Pancreas (tissue), 10 donors: Measurements from ENCODE around the gene SLC4A1. TPM values are rescaled to one million over a fixed set of nuclear protein-coding genes. Genes with fewer than 3 reads are reported as not detected.

ENCODE experiments used
- ATAC-seq, 4 donors: fragments of 200-7000 bp; cut with Tn5 transposase; one replicate each; pipeline versions ENCODE4 v1.8.0 to v1.9.1; 2020; ENCODE audit warnings: mild to moderate bottlenecking in 4 of 4, moderate library complexity in 4 of 4
- DNase-seq, 6 donors: peaks; one replicate each; pipeline ENCODE4 v3.0.0-alpha.2; 2020
- FAIRE-seq: peaks from 2 replicates; lab custom pipeline; 2012; peaks lifted over from hg19 to GRCh38; lab: Jason Lieb, UNC
- H3K27ac ChIP-seq, 4 donors: fragments of 200-600 bp; sonication (generic); 1 replicate in 3 of 4; 2 replicates in 1 of 4; pipeline versions ENCODE4 v1.5.0 to v1.8.0; 2020
- H3K27me3 ChIP-seq, 4 donors: fragments of 200-600 bp; one replicate each; pipeline ENCODE4 v1.8.0; 2021
- H3K36me3 ChIP-seq, 3 donors: fragments of 200-600 bp; sonication (generic) in 1 of 3; one replicate each; pipeline versions ENCODE4 v1.5.0 to v1.8.0; 2020 to 2021
- H3K4me1 ChIP-seq, 3 donors: fragments of 200-600 bp; one replicate each; pipeline ENCODE4 v1.8.0; 2021
- H3K4me3 ChIP-seq, 4 donors: fragments of 200-600 bp; sonication (generic) in 2 of 4; one replicate each; pipeline versions ENCODE4 v1.5.0 to v1.8.0; 2020 to 2021
- H3K9me3 ChIP-seq, 4 donors: fragments of 200-600 bp; one replicate each; pipeline ENCODE4 v1.8.0; 2021
- CTCF ChIP-seq, 4 donors: fragments of 200-600 bp; sonication (generic) in 3 of 4; IDR thresholded peaks; one replicate each; pipeline versions ENCODE4 v1.5.0 to v1.8.0; 2021; ENCODE audit warnings: antibody characterized with exemption in 4 of 4
- WGBS, 2 donors: extraction: QIAGEN DNeasy Blood & Tissue Kit; methylation state at CpG; one replicate each; pipeline ENCODE4 v1.1.7; 2013; 5-methylcytosine and 5-hydroxymethylcytosine counted together
- intact Hi-C, 3 donors: fragments of 100-400 bp; cut with DNase I; formaldehyde crosslinking; loops; one replicate each; pipeline versions ENCODE4 v1.11.1 to v1.14.2; 2022
- polyA plus RNA-seq, 2 donors: library from polyadenylated mRNA; stranded (reverse); fragments of 200-250 nt; gene quantifications; one replicate each; pipeline ENCODE4 v1.2.3, GENCODE V29; 2013
- total RNA-seq, 6 donors: library from RNA; stranded (reverse); fragmentation: NEBNext Ultra II Directional in 4 of 6; extraction: Animal tissue kit (Norgen Biotek cat#: 25700) in 4 of 6; gene quantifications; one replicate each; pipeline versions ENCODE4 v1.2.1 to v1.2.4, GENCODE V29; 2021 to 2023
- donor health status: healthy with polysubstance abuse.
- donor health status: DM: no; HTN: no; CAD: no; lungs with moderate emphysema.
- donor health status: DM: no; HTN: no; CAD: no.
- donor health status: control.
- donor health status: control.
- donor health status: Bipolar disorder and iron deficiency.
- donor health status: DM: yes; HTN: yes; CAD: no.
- donor health status: DM: no; HTN: no; CAD: no.
- donor health status: DM: no; HTN: no; CAD: no.
- donor health status: DM: yes; HTN: yes; CAD: no.

SLC4A1 gene
- total and polyA plus RNA-seq, 8 donors: 0.24 to 0.37 TPM; not detected in 6

- TF ChIP-seq CTCF (IDR thresholded peaks at IDR 0.05): peak; percentile 94 to 99 (median 98)
- FAIRE-seq (no peak), ATAC-seq (peak; percentile 89 to 96 (median 94)), DNase-seq (peak; percentile 79 to 96 (median 90))
- H3K4me3 ChIP-seq: no peak overlapping the region
- peak overlapping the region in 1 of 4 donors; percentile 3 for H3K27ac ChIP-seq
- no peaks in the 10 kb centered on the region for H3K9me3 ChIP-seq
- no peaks in the 10 kb centered on the region for H3K27me3 ChIP-seq
- WGBS, 2 donors: 17 to 30% methylated on average over 59 to 64 of the region's 64 CpGs
- intact Hi-C loops: loop anchor here (5.0 to 10.0 kb wide), 4 partner anchors 112 to 137 kb away; partner anchors contain the start of genes SLC25A39 (in 2 of the 3) and GRN (in 1 of the 3)
- H3K4me1 ChIP-seq: peaks cover 0 to 8% (median 0%) of the 10 kb centered on the region in 3 donors
- peaks cover 0 to 36% (median 27%) of the 10 kb centered on the region in 3 donors for H3K36me3 ChIP-seq
Observed at GRCh38 chr17:44210342-44211192, 57.4 kb downstream of the SLC4A1 start.

- intact Hi-C loops: loop anchor here (5.0 to 10.0 kb wide), 4 partner anchors 112 to 137 kb away; partner anchors contain the start of genes SLC25A39 (in 2 of the 3) and GRN (in 1 of the 3)
- TF ChIP-seq CTCF (IDR thresholded peaks at IDR 0.05): no peak
- 58 to 70% methylated on average over 11 of the region's 11 CpGs for WGBS, 2 donors
- no peaks in the 10 kb centered on the region for H3K9me3 ChIP-seq
- no peak overlapping the region for H3K4me3 ChIP-seq
- FAIRE-seq (no peak), DNase-seq (no peak), ATAC-seq (no peak)
- peaks cover 0 to 29% (median 24%) of the 10 kb centered on the region in 3 donors for H3K36me3 ChIP-seq
- peaks cover 0 to 8% (median 0%) of the 10 kb centered on the region in 3 donors for H3K4me1 ChIP-seq
- no peaks in the 10 kb centered on the region for H3K27me3 ChIP-seq
- H3K27ac ChIP-seq: no peak overlapping the region
Observed at GRCh38 chr17:44209786-44210341, 58.1 kb downstream of the SLC4A1 start.

GRCh38 chr17:44207743-44208142 lies 60.2 kb downstream of the SLC4A1 start:
- WGBS, 2 donors: 87 to 90% methylated on average over 5 of the region's 5 CpGs
- peak in 1 of 6 donors; percentile 30 for DNase-seq
- intact Hi-C loops: no loop called here
- no peak for ATAC-seq
- no peaks in the 10 kb centered on the region for H3K9me3 ChIP-seq
- H3K36me3 ChIP-seq: peaks cover 0 to 20% (median 14%) of the 10 kb centered on the region in 3 donors
- TF ChIP-seq CTCF (IDR thresholded peaks at IDR 0.05): no peak
- no peak overlapping the region for H3K4me3 ChIP-seq
- no peak overlapping the region for H3K27ac ChIP-seq
- H3K27me3 ChIP-seq: no peaks in the 10 kb centered on the region
- H3K4me1 ChIP-seq: peaks cover 0 to 8% (median 0%) of the 10 kb centered on the region in 3 donors
- no peak for FAIRE-seq

GRCh38 chr17:44207319-44207718 lies 60.6 kb downstream of the SLC4A1 start:
- ATAC-seq (no peak), DNase-seq (no peak), FAIRE-seq (no peak)
- Histone ChIP-seq H3K9me3 (no peaks in the 10 kb centered on the region), H3K27ac (no peak overlapping the region), H3K27me3 (no peaks in the 10 kb centered on the region), H3K4me1 (peaks cover 0 to 8% (median 0%) of the 10 kb centered on the region in 3 donors), H3K4me3 (no peak overlapping the region), H3K36me3 (peaks cover 0 to 20% (median 14%) of the 10 kb centered on the region in 3 donors)
- no peak for TF ChIP-seq CTCF (IDR thresholded peaks at IDR 0.05)
- intact Hi-C loops: no loop called here
- 83 to 86% methylated on average over 17 of the region's 17 CpGs for WGBS, 2 donors
